BJ (cell line): Measurements from ENCODE around the gene DYRK3. TPM values are rescaled to one million over a fixed set of nuclear protein-coding genes. Genes with fewer than 3 reads are reported as not detected.

Experiments
- CTCF ChIA-PET: fragments of 350-600 bp; formaldehyde crosslinking; extraction: SDS; loops from one replicate; lab custom pipeline; 2021; ENCODE audit warnings: antibody characterized with exemption, inconsistent platforms; lab: Yijun Ruan, JAX
- POLR2A ChIA-PET: fragments of 300-600 bp; sonication (Branson Sonifier 250); formaldehyde crosslinking; extraction: SDS; loops from one replicate; lab custom pipeline; 2021; ENCODE audit warnings: antibody characterized with exemption; lab: Charles Lee
- DNase-seq: peaks from one replicate; pipeline ENCODE4 v3.0.0-alpha.2; 2011; ENCODE audit warnings: low read depth
- H3K27me3 ChIP-seq: 2 replicates; pipeline ENCODE4 v1.6.0; 2011; ENCODE audit warnings: low read length; ENCODE audit not compliant: control insufficient read depth, insufficient read depth
- H3K36me3 ChIP-seq: 2 replicates; pipeline ENCODE4 v1.5.1; 2011; ENCODE audit warnings: low read length; ENCODE audit not compliant: control insufficient read depth, insufficient read depth
- H3K4me3 ChIP-seq: 2 replicates; pipeline ENCODE4 v1.5.1; 2011; ENCODE audit warnings: low read depth, mild to moderate bottlenecking, control low read depth, low read length
- polyA plus RNA-seq: library from polyadenylated mRNA; depleted of rRNA; stranded (reverse); fragments of >200 nt; gene quantifications from 2 replicates; pipeline ENCODE4 v1.2.3, GENCODE V29; 2011
- TF ChIP-seq, protein P1 (sequence below): IDR thresholded peaks from 2 replicates; pipeline ENCODE4 v1.5.1; 2011; ENCODE audit warnings: low read depth, mild to moderate bottlenecking, control low read depth, inconsistent platforms, low read length, moderate library complexity; ENCODE audit not compliant: insufficient read depth

Gene DYRK3
- polyA plus RNA-seq, 1 experiment = 7.4 TPM

DNA sequence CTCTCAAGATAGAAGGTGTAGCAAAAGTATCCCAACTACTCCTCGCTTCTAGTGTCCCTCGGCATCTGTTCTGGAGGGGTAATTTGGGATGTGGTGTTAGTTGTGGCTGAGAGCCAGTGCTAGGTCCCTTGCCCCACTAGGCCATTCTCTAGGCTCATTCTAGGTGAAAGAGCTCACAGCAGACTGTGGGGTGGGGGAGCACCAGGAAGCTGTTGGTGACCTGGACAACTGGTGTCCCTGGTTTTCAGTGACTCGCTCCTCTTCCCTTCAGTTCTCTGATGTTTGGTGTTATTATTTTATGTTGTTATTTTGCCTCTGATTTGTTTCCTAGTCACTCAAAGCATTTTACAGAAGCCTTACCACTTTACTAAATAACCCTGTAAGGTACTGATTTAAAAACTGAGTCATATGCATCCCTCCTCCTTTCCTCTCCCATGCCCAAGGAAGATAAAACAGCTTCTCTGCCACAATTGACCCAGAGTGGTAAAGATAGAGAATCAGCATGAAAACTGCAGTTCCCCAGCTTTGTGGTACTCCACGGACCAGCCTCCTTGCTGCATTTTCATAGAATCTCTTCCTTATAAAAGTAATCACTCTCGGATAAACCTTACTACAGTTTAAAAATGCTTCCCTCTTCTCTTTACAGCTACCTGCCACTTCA is 14.1 kb downstream of the DYRK3 start:
- DNase-seq = no peak
- Histone ChIP-seq H3K36me3 (peaks cover 6% of the 10 kb centered on the region; the same call in 1 of the 2 replicates), H3K4me3 (no peak overlapping the region), H3K27me3 (no peaks in the 10 kb centered on the region)
- CTCF ChIA-PET = interaction anchor here (1.1 to 5.8 kb wide), 8 partner anchors 10 to 263 kb away, joined by 3 to 44 read pairs (median 8); partner anchors contain the start of genes DYRK3 and EIF2D
- TF ChIP-seq, protein P1, sequence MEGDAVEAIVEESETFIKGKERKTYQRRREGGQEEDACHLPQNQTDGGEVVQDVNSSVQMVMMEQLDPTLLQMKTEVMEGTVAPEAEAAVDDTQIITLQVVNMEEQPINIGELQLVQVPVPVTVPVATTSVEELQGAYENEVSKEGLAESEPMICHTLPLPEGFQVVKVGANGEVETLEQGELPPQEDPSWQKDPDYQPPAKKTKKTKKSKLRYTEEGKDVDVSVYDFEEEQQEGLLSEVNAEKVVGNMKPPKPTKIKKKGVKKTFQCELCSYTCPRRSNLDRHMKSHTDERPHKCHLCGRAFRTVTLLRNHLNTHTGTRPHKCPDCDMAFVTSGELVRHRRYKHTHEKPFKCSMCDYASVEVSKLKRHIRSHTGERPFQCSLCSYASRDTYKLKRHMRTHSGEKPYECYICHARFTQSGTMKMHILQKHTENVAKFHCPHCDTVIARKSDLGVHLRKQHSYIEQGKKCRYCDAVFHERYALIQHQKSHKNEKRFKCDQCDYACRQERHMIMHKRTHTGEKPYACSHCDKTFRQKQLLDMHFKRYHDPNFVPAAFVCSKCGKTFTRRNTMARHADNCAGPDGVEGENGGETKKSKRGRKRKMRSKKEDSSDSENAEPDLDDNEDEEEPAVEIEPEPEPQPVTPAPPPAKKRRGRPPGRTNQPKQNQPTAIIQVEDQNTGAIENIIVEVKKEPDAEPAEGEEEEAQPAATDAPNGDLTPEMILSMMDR = no peak
- POLR2A ChIA-PET = no interaction called here

DNA sequence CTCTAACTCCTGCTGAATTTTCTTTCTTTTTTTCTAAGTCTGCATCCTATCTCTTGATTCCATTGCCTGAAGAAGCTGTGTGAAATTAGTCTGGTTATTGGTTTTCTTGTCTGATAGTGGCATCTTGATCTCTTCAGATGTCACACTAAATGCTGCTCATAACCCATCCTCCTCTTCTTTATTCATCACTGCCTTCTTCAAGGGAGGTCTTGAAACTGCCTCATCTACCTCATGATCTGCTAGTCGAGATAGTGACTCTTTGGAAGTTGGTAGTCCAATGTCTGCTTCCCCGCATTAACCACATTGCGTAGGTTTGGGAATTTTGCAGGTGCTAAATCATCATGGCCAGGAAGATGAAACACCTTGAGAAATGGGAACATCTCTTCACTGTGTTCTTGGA is 15.7 kb downstream of the DYRK3 start:
- Histone ChIP-seq H3K27me3 (no peaks in the 10 kb centered on the region), H3K4me3 (no peak overlapping the region), H3K36me3 (peaks cover 6% of the 10 kb centered on the region; the same call in 1 of the 2 replicates)
- ChIA-PET CTCF (interaction anchor here (1.0 to 5.8 kb wide), 4 partner anchors 8 to 39 kb away, joined by 3 to 44 read pairs (median 19); partner anchors contain the start of gene EIF2D), POLR2A (no interaction called here)
- DNase-seq = no peak
- TF ChIP-seq, protein P1 = no peak

DNA sequence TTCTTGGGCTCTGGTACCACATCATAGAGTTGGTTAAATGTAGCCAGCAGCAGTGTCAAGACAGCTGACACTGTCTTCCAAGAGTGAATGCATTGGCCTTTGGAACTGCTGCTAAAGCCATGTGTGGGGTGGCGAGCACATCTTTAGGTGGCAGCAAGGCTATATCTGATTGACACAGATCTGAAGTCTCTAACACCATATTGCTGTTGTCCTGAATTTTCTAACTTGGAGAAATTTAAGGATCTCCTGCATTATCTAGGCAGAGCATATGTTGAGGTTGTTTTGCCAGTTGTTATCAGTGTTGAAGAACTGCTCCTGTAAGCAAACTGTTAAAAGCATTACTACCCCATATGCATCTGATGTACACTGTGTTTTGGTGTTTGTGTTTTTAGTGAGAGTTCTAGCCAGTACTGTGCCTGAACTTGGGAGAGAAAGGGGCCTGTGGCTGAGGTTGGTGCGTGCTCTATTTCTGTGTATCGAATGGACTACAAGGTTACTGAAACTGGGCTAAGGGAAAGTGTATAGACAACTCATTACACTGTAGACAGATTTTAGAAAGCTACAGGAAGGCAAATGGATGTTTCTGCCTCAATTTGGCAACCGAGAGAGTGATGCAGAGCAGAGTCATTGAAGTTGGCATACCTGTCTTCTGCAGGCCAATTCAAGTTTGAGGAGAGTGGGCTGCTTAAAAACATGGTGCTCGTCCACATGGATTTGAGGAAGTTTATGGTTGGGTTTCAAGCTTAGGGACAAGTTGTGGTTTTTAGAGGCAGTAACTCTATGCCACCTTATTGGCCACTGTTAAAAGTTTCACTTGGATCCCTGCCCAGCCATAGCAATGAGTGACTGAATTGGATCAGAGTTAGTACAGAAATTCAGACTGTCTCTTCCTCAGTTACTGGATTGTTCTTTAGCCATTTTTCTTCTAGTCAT is 16.9 kb downstream of the DYRK3 start:
- Histone ChIP-seq H3K4me3 (no peak overlapping the region), H3K36me3 (peaks cover 6% of the 10 kb centered on the region; the same call in 1 of the 2 replicates), H3K27me3 (no peaks in the 10 kb centered on the region)
- POLR2A ChIA-PET = no interaction called here
- no peak for DNase-seq
- TF ChIP-seq, protein P1 = no peak
- CTCF ChIA-PET = interaction anchor here (0.8 to 4.2 kb wide), 3 partner anchors 12 to 40 kb away, joined by 3 to 50 read pairs (median 7); partner anchors contain the start of genes DYRK3 and EIF2D

DNA sequence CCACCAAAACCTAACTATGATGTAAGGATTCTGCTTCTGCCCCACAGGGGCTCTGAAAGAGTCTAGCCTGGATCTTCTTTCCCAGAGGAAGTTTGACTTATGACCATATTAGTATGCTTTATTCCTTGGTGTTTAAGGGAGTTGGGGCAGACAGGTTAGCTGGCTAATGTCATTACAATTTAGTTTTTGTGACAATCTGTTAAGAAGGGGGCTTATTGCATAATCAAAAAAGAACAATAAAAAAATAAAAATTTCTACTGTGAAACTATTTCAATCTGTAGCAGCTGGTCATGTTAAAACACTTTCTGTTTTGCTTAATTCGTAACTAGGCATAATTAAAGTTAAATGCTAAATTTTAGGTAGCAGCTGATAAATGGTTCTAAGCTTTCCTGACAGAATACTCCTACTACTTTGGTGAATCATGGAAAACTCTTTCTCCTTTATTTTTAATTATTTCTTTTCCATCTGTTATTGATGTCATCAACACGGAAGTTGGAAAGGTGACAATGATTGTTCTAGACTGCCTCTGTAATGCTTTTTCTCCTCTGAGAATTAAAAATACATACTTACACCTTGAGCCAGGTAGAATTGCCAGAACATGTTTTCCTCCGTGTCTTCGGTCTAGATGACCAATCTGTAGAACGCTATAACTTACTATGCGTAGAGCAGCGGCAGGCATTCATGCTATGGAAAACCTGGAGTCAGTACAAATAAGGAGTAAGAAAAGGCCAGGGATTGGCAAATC is 18.6 kb downstream of the DYRK3 start:
- H3K36me3 ChIP-seq = no peaks in the 10 kb centered on the region
- ChIA-PET POLR2A (no interaction called here), CTCF (interaction anchor here (1.0 to 4.2 kb wide), 3 partner anchors 10 to 19 kb away, joined by 3 to 50 read pairs (median 3); partner anchors contain the start of gene DYRK3)

More for the DNA sequence above, 18.6 kb downstream of the DYRK3 start:
- TF ChIP-seq, protein P1 = no peak
- Histone ChIP-seq H3K27me3 (no peaks in the 10 kb centered on the region), H3K4me3 (no peak overlapping the region)
- DNase-seq = no peak
